ENCODE data around the gene CASQ2. TPM values are rescaled to one million over a fixed set of nuclear protein-coding genes. Genes with fewer than 3 reads are reported as not detected.
"Not testable (repeated sequence)": the region's sequence is repeated elsewhere in the genome, so short reads cannot be mapped to it uniquely, and the experiment has no call there.

CASQ2 gene
- total RNA-seq, 8 experiments from 2014 or later, result 0.09 to 0.42 (median 0.21) TPM; not detected in 3

DNA sequence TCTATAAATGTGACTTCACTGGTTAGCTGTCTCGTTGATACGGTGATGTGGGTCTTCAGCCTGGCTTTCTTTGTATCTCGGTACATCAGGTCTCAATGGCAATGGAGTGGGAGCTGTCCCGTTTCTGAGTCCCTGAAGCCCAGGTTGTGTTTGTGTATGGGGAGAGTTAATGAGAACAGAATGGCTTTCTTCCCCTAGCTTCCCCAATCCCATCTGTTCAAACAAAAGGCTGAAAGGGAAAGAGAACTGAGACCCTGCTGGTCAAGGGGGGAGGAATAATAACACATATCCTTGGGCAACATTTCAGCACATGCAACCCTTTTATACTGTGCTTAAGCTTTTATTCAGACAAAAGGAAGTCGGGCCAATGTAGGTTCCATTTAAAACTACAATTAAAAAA lies 28.4 kb upstream of the CASQ2 start:
- no peak overlapping the region for H3K4me3 ChIP-seq
- in situ Hi-C loops (cut with MboI; ENCODE audit: low pct_unique_long_range_greater_than_20kb in 2 of 9, low sequenced_read_pairs in 9 of 9, unreplicated experiment in 9 of 9), result no loop called here
- peaks cover 17 to 46% of the 10 kb centered on the region in 2 donors for H3K4me1 ChIP-seq (replicated peaks in 1 of 2)
- WGBS, 10 experiments, result 4 to 56% (median 27%) methylated on average over 1 to 5 of the region's 5 CpGs
- H3K27ac ChIP-seq, result no peak overlapping the region
- ATAC-seq (replicated peaks in 6 of 8), result peak in 4 of 8 experiments; percentile 33 to 61 (median 41)

DNA sequence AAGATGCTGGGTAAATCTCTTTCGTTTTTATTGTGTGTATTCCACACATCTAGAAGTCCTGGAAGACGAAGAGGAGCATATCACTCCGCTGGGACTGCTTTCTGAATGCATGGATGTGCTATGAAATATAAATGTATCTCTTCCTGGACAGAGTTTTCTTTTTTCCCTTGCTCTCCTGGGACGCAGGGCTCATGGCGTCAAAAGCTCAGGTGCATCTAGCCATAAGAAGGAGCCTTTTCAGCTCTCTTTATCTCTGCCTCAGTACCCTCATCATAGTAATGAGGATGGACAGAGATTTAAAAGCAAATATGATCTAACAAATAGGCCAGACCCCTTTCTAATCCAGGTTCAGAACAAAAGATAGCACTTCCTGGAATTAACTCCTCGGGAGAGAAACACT lies 27.5 kb upstream of the CASQ2 start:
- Histone ChIP-seq H3K4me3 (no peak overlapping the region), H3K27ac (no peak overlapping the region), H3K4me1 (replicated peaks in 1 of 2) (peaks cover 17 to 46% of the 10 kb centered on the region in 2 donors)
- WGBS, 10 experiments, result 13 to 95% (median 87%) methylated on average over 3 to 6 of the region's 6 CpGs; no CpG with 5 or more reads in 1 of the 10 experiments
- ATAC-seq (replicated peaks in 6 of 8), result no peak
- in situ Hi-C loops (cut with MboI; ENCODE audit: low pct_unique_long_range_greater_than_20kb in 2 of 9, low sequenced_read_pairs in 9 of 9, unreplicated experiment in 9 of 9), result no loop called here

DNA sequence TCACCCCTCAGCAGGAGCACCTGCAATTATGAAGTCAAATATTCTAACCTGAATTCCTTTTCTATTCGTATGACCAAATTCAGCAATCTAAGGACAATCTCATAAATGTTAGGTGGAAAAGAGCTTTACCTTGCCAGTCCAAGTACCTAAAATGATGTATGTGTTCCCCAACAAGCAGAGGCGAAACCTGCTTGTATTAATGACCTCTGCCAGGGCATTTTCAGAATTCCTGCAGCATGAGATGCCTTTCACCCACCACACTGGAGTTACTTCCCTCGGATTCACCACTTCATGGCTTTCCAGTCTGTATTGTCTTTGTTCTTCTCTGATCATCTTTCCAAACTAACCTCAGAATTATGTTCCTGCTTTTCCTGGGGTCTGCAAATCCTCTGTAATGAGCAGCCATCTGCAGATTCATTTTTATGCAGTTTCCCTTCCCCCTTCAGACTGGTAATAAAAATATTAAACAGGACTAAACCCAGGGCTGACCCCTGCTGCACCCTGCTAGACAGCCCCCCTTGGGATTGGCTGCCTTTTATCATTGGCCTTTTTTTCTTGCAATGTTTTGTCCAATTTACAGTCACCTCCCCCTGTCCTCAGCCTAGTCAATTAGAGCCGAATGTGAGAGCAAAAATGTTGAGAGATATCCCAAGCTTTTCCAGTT lies 26.6 kb upstream of the CASQ2 start:
- 0 to 67% (median 51%) methylated on average over 1 to 4 of the region's 4 CpGs; no CpG with 5 or more reads in 1 of the 10 experiments for WGBS, 10 experiments
- in situ Hi-C loops (cut with MboI; ENCODE audit: low pct_unique_long_range_greater_than_20kb in 2 of 9, low sequenced_read_pairs in 9 of 9, unreplicated experiment in 9 of 9), result no loop called here
- Histone ChIP-seq H3K27ac (peak overlapping the region; percentile 12 to 68), H3K4me3 (no peak overlapping the region), H3K4me1 (replicated peaks in 1 of 2) (peaks cover 17 to 46% of the 10 kb centered on the region in 2 donors)
- peak in 3 of 8 experiments; percentile 64 to 68 (median 65) for ATAC-seq (replicated peaks in 6 of 8)

DNA sequence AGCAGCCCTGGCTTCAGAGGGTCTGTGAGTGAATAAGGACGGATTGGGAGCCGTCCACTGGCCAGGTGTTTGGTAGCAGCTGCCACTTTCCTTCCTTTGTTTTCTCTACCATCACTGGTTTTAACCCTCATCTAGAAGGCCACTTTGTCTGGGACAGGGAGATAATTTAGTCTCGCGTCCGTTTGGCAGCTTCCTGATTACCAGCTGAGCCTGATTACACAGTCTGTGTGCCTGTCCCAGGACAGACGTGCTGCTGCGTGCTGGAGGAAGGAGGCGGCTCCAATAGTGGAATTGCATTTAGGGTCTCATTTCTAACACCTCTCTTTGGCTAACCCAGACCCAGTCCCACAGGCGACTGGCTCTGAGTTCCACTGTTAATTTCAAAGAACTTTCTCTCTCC lies 24.6 kb upstream of the CASQ2 start:
- WGBS, 10 experiments, result 0 to 92% (median 78%) methylated on average over 2 to 9 of the region's 9 CpGs; no CpG with 5 or more reads in 3 of the 10 experiments
- H3K4me3 ChIP-seq, result no peak overlapping the region
- no peak for ATAC-seq (replicated peaks in 6 of 8)
- no peak overlapping the region for H3K27ac ChIP-seq
- in situ Hi-C loops (cut with MboI; ENCODE audit: low pct_unique_long_range_greater_than_20kb in 2 of 9, low sequenced_read_pairs in 9 of 9, unreplicated experiment in 9 of 9), result no loop called here
- H3K4me1 ChIP-seq (replicated peaks in 1 of 2), result peaks cover 17 to 46% of the 10 kb centered on the region in 2 donors

DNA sequence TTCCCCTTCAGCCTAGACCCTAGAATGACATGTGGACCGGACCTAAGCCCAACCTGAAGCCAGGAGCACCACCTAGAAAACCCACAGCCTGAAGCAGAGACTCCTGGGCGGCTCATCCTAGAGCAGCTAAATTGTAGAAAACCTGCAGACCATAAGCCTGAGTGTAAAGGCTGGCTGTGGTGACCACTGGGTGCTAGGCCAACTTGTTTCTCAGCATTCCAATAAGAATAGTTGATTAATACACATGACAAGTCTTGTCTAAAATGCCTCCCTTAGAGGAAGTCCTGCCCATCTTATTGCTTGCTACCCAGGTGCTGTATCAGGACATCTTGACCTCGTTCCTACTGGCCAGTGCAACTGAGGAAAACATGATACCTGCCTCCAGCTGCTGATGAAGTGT lies 23.3 kb upstream of the CASQ2 start:
- 0 to 96% (median 70%) methylated on average over 1 to 3 of the region's 3 CpGs; no CpG with 5 or more reads in 3 of the 10 experiments for WGBS, 10 experiments
- H3K27ac ChIP-seq, result no peak overlapping the region
- no peak overlapping the region for H3K4me3 ChIP-seq
- H3K4me1 ChIP-seq (replicated peaks in 1 of 2), result peaks cover 15 to 34% of the 10 kb centered on the region in 2 donors
- ATAC-seq (replicated peaks in 6 of 8), result no peak
- in situ Hi-C loops (cut with MboI; ENCODE audit: low pct_unique_long_range_greater_than_20kb in 2 of 9, low sequenced_read_pairs in 9 of 9, unreplicated experiment in 9 of 9), result no loop called here

DNA sequence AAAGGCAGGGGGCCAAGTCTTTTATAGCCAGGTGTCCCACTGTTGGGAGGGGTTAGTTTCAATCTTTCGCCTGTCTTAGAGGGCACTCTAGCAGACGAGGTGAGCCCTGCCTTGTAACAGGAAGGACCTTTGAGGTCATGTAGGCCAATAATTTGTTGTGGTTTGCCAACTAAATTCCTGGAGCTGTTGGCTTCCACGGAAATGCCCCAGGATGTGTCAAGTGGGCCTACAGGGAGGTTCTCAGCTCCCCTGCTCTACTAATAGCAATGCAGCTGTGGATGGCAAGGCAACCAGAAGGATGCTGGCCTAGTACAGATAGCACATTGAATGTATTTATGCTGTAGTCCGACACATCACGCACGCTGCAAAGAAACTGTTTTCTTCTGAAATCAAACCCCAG lies 22.3 kb upstream of the CASQ2 start:
- no peak overlapping the region for H3K27ac ChIP-seq
- WGBS, 10 experiments, result 60 to 100% (median 84%) methylated on average over 1 to 6 of the region's 6 CpGs; no CpG with 5 or more reads in 2 of the 10 experiments
- H3K4me3 ChIP-seq, result no peak overlapping the region
- in situ Hi-C loops (cut with MboI; ENCODE audit: low pct_unique_long_range_greater_than_20kb in 2 of 9, low sequenced_read_pairs in 9 of 9, unreplicated experiment in 9 of 9), result no loop called here
- H3K4me1 ChIP-seq (replicated peaks in 1 of 2), result peaks cover 13 to 25% of the 10 kb centered on the region in 2 donors
- ATAC-seq (replicated peaks in 6 of 8), result no peak

DNA sequence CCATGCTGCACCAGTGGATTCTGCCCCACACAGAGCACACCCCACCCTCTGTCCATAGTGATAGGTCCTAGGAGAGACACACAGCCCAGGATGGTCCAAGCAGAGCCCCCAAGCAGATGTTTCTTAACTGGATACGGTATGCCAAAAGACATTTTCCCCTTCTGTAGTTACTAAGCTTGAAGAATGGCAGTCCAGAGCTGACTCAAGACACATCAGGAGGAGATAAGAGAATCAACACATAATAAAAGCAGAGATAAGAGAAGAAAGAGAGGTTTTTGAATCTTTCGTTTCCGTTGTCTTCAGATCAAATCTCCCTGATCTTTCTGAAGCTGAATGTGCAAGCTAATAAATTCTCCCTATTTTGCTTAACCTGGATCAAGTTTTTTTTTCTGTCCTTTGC lies 21.8 kb upstream of the CASQ2 start:
- Histone ChIP-seq H3K4me1 (replicated peaks in 1 of 2) (peaks cover 9 to 20% of the 10 kb centered on the region in 2 donors), H3K4me3 (no peak overlapping the region), H3K27ac (no peak overlapping the region)
- 0 to 100% (median 80%) methylated on average over 1 to 3 of the region's 3 CpGs; no CpG with 5 or more reads in 3 of the 10 experiments for WGBS, 10 experiments
- ATAC-seq (replicated peaks in 6 of 8), result no peak
- in situ Hi-C loops (cut with MboI; ENCODE audit: low pct_unique_long_range_greater_than_20kb in 2 of 9, low sequenced_read_pairs in 9 of 9, unreplicated experiment in 9 of 9), result no loop called here

DNA sequence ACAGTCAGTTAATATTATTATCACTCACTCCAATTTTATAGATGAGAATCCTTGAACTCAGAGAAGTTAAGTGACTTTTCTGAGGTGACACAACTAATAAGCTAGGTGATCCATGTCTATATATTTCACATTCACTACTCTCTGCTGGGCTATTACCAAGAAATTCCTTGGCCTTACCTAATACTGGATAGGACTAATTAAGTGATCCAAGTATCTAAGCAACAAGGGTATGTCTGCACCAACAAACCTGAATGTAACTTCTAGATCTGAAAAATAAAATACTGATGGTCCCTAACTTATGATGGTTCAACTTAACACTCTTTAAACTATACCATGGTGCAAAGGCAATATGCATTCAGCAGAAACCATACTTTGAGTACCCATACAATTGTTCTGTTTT lies 14.8 kb upstream of the CASQ2 start:
- in situ Hi-C loops (cut with MboI; ENCODE audit: low pct_unique_long_range_greater_than_20kb in 2 of 9, low sequenced_read_pairs in 9 of 9, unreplicated experiment in 9 of 9), result no loop called here
- no peaks in the 10 kb centered on the region for H3K4me1 ChIP-seq (replicated peaks in 1 of 2)
- H3K4me3 ChIP-seq, result no peak overlapping the region
- H3K27ac ChIP-seq, result no peak overlapping the region
- ATAC-seq (replicated peaks in 6 of 8), result peak in 1 of 8 experiments; percentile 4

DNA sequence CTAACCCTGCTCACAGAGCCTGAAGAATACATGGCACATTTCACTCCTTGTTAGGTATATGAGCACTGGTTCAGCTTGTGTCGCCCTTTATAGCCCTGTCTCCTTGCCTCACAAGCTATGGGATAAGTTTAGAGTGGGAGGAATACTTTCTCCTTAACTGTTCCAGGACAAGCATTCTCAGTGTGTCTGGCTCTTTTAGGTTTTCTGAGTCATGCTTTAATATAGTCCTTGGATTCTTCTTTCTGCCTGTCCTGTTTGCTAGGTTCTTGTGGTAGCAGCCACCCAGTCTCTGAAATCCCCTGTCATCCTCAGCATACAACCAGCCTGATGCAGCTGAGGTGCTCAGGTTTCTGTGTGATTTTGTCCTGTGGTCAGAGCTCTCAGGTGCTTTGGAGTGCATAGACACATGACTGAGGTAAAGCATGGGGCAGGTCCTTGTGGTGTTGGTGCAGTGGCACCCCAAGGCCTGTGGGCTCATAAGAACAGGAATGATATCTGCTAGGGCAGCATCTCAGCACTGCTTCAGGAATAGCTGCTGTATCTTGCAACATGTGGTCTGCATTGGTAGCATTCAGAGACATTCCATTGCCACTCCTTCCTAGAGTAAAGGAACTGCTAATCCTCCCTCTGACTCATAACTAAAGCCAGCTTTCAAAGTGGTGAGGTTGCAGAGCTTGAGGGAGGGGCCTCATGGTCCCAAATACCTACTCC lies 14.2 kb upstream of the CASQ2 start:
- in situ Hi-C loops (cut with MboI; ENCODE audit: low pct_unique_long_range_greater_than_20kb in 2 of 9, low sequenced_read_pairs in 9 of 9, unreplicated experiment in 9 of 9), result no loop called here
- H3K4me3 ChIP-seq, result no peak overlapping the region
- 20 to 70% (median 54%) methylated on average over 1 of the region's 1 CpG; no CpG with 5 or more reads in 6 of the 10 experiments for WGBS, 10 experiments
- H3K27ac ChIP-seq, result no peak overlapping the region
- no peaks in the 10 kb centered on the region for H3K4me1 ChIP-seq (replicated peaks in 1 of 2)
- peak in 3 of 8 experiments; percentile 98 to 99 (median 99) for ATAC-seq (replicated peaks in 6 of 8)

DNA sequence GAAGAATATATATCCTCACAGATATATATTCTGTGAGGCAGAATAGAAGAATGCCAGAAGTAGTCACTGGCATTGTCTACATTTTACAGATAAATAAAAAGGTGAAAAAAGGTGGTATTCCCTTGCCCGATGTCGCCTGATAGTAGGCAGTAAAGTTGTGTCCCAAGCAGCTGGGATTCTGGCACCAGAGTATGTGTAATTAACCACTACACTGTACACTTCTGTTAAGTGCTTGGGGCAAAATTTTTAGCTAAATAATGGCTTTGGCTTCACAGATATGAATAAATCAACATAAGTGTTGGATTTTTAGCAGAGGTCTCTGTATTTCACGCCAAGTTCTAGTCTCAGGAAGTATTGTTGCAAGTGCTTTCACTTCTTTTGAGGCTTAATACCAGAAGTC lies 13.3 kb upstream of the CASQ2 start:
- no peak overlapping the region for H3K27ac ChIP-seq
- no peaks in the 10 kb centered on the region for H3K4me1 ChIP-seq (replicated peaks in 1 of 2)
- 72 to 100% (median 100%) methylated on average over 1 to 3 of the region's 3 CpGs; no CpG with 5 or more reads in 3 of the 10 experiments for WGBS, 10 experiments
- in situ Hi-C loops (cut with MboI; ENCODE audit: low pct_unique_long_range_greater_than_20kb in 2 of 9, low sequenced_read_pairs in 9 of 9, unreplicated experiment in 9 of 9), result no loop called here
- no peak overlapping the region for H3K4me3 ChIP-seq
- peak in 1 of 8 experiments; percentile 56 for ATAC-seq (replicated peaks in 6 of 8)

DNA sequence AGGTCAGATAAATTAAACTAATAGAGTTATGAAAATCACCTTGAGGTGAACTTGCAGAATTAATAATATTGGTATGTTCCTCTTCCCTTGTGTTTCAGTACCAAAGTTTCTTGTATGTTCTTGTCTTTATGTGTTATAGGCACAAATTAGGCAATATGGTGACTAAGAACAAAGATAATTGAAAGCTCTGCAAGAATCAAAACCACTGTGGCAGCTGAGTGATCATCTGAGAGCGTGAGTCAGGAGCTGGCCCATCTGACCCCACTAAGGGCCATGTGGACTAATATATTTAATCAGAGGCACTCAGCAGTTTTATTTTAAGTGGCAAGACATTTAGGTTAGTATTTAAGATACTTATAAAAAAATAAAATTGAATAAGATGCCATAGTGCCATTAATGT lies 12.8 kb upstream of the CASQ2 start:
- WGBS, 10 experiments, result 20 to 83% (median 73%) methylated on average over 1 of the region's 1 CpG; no CpG with 5 or more reads in 4 of the 10 experiments

DNA sequence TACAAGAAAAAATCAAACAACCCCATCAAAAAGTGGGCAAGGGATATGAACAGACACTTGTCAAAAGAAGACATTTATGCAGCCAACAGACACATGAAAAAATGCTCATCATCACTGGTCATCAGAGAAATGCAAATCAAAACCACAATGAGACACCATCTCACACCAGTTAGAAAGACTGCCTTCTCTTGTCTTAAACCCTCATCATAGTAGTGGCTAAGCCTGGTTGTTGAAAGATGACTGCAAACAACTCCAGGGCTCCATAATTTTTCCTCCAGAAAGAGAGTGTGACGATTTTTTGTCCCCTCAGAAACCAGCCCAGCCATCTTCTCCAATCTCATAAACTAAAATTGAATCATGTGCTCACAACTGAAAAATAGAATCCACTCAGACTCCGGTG lies 12.1 kb upstream of the CASQ2 start:
- H3K4me1 ChIP-seq (replicated peaks in 1 of 2); in situ Hi-C loops (cut with MboI; ENCODE audit: low pct_unique_long_range_greater_than_20kb in 2 of 9, low sequenced_read_pairs in 9 of 9, unreplicated experiment in 9 of 9): not testable (repeated sequence)

More for the DNA sequence above, 12.8 kb upstream of the CASQ2 start:
- no peak overlapping the region for H3K4me3 ChIP-seq
- in situ Hi-C loops (cut with MboI; ENCODE audit: low pct_unique_long_range_greater_than_20kb in 2 of 9, low sequenced_read_pairs in 9 of 9, unreplicated experiment in 9 of 9), result no loop called here
- H3K27ac ChIP-seq, result no peak overlapping the region
- no peaks in the 10 kb centered on the region for H3K4me1 ChIP-seq (replicated peaks in 1 of 2)
- no peak for ATAC-seq (replicated peaks in 6 of 8)

DNA sequence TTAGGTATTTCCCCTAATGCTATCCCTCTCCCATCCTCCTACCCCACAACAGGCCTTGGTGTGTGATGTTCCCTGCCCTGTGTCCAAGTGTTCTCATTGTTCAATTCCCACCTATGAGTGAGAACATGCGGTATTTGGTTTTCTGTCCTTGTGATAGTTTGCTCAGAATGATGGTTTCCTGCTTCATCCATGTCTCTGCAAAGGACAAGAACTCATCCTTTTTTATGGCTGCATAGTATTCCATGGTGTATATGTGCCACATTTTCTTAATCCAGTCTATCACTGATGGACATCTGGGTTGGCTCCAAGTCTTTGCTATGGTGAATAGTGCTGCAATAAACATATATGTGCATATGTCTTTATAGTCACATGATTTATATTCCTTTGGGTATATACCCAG lies 10.6 kb upstream of the CASQ2 start:
- H3K4me3 ChIP-seq; ATAC-seq (replicated peaks in 6 of 8); H3K4me1 ChIP-seq (replicated peaks in 1 of 2); H3K27ac ChIP-seq; in situ Hi-C loops (cut with MboI; ENCODE audit: low pct_unique_long_range_greater_than_20kb in 2 of 9, low sequenced_read_pairs in 9 of 9, unreplicated experiment in 9 of 9): not testable (repeated sequence)
- WGBS, 10 experiments, result 80 to 100% (median 100%) methylated on average over 1 of the region's 1 CpG; no CpG with 5 or more reads in 7 of the 10 experiments

More for the DNA sequence above, 12.1 kb upstream of the CASQ2 start:
- ATAC-seq (replicated peaks in 6 of 8); H3K4me3 ChIP-seq; H3K27ac ChIP-seq: not testable (repeated sequence)
- WGBS, 10 experiments, result 56 to 83% (median 70%) methylated on average over 1 to 2 of the region's 2 CpGs; no CpG with 5 or more reads in 3 of the 10 experiments
